A549 (cell line): ENCODE measurements around the gene DSG3. TPM values are rescaled to one million over a fixed set of nuclear protein-coding genes. Genes with fewer than 3 reads are reported as not detected.

Experiments used
- ATAC-seq, 2 experiments: fragments of 200-7000 bp in 1 of 2; fragments of >200 bp in 1 of 2; cut with Nextera tagmentation in 1 of 2; cut with Tn5 transposase in 1 of 2; 3 replicates each; pipeline versions ENCODE4 v1.8.0 to v1.9.1; 2018 to 2020; ENCODE audit warnings: mild to moderate bottlenecking in 1 of 2, moderate library complexity in 1 of 2
- CTCF ChIA-PET: fragments of 300-600 bp; sonication (Branson Sonifier 250); formaldehyde crosslinking; extraction: SDS; loops from one replicate; lab custom pipeline; 2021; ENCODE audit warnings: antibody characterized with exemption, inconsistent platforms; lab: Yijun Ruan, JAX
- POLR2A ChIA-PET: fragments of 350-600 bp; formaldehyde crosslinking; extraction: SDS; loops from one replicate; lab custom pipeline; 2021; ENCODE audit warnings: antibody characterized with exemption, inconsistent platforms; lab: Yijun Ruan, JAX
- DNase-seq, 2 experiments: peaks; one replicate each; pipeline versions ENCODE4 v3.0.0 to v3.0.0-alpha.2; 2011 to 2016; ENCODE audit warnings: low read depth in 1 of 2, low spot score in 1 of 2
- FAIRE-seq: peaks from 2 replicates; lab custom pipeline; 2011; peaks lifted over from hg19 to GRCh38; lab: Jason Lieb, UNC
- H3K27ac ChIP-seq, 2 experiments: fragments of >200 bp; sonication (Bioruptor Twin); formaldehyde crosslinking; 3 replicates each; pipeline ENCODE4 v1.5.1; 2016 to 2017
- H3K4me1 ChIP-seq: fragments of >200 bp; sonication (Bioruptor Twin); formaldehyde crosslinking; 3 replicates; pipeline ENCODE4 v1.6.1; 2016
- H3K4me2 ChIP-seq: fragments of >200 bp; sonication (Bioruptor Twin); formaldehyde crosslinking; 3 replicates; pipeline ENCODE4 v1.6.1; 2016
- H3K4me3 ChIP-seq: fragments of >200 bp; sonication (Bioruptor Twin); formaldehyde crosslinking; 3 replicates; pipeline ENCODE4 v1.5.1; 2016
- H3K9me3 ChIP-seq: fragments of >200 bp; sonication (Bioruptor Twin); formaldehyde crosslinking; 3 replicates; pipeline ENCODE4 v1.6.1; 2016
- CEBPB ChIP-seq, 2 experiments: fragments of >200 bp in 1 of 2; sonication (Bioruptor Twin) in 1 of 2; formaldehyde crosslinking in 1 of 2; IDR thresholded peaks; 2 replicates each; pipeline ENCODE4 v1.6.1; 2012 to 2016
- CHD4 ChIP-seq: fragments of 200-600 bp; sonication (generic); IDR thresholded peaks from 2 replicates; pipeline ENCODE4 v1.6.1; 2016; ENCODE audit warnings: antibody characterized with exemption, mild to moderate bottlenecking, borderline replicate concordance
- HDAC2 ChIP-seq: fragments of 200-600 bp; sonication (generic); IDR thresholded peaks from 2 replicates; pipeline ENCODE4 v1.6.1; 2016
- JUN ChIP-seq, 2 experiments: fragments of >200 bp; sonication (Bioruptor Twin); formaldehyde crosslinking; IDR thresholded peaks; 2 replicates in 1 of 2; 3 replicates in 1 of 2; pipeline ENCODE4 v1.6.1; 2016 to 2017
- KDM1A ChIP-seq: fragments of 200-600 bp; sonication (generic); IDR thresholded peaks from 2 replicates; pipeline ENCODE4 v1.6.1; 2016; ENCODE audit warnings: low read depth, mild to moderate bottlenecking
- MAFK ChIP-seq: fragments of 450-650 bp; IDR thresholded peaks from 2 replicates; pipeline ENCODE4 v1.6.1; 2014; ENCODE audit not compliant: partially characterized antibody
- MAZ ChIP-seq: fragments of 150-350 bp; IDR thresholded peaks from 2 replicates; pipeline ENCODE4 v1.6.1; 2014; ENCODE audit warnings: antibody characterized with exemption, low read depth, low read length, borderline replicate concordance
- NFE2L2 ChIP-seq: fragments of 150-350 bp; conservative IDR thresholded peaks from 2 replicates; pipeline ENCODE4 v1.6.1; 2014; ENCODE audit warnings: low read length
- NR3C1 ChIP-seq: fragments of >200 bp; sonication (Bioruptor Twin); formaldehyde crosslinking; IDR thresholded peaks from 3 replicates; pipeline ENCODE4 v1.6.1; 2017
- RCOR1 ChIP-seq: fragments of 150-350 bp; IDR thresholded peaks from 2 replicates; pipeline ENCODE4 v1.6.1; 2014; ENCODE audit warnings: antibody characterized with exemption, low read length, low read depth
- RFX5 ChIP-seq: fragments of 450-650 bp; IDR thresholded peaks from 2 replicates; pipeline ENCODE4 v1.7.1; 2014; ENCODE audit warnings: antibody characterized with exemption, mild to moderate bottlenecking, moderate library complexity
- RNF2 ChIP-seq: fragments of 200-600 bp; sonication (generic); IDR thresholded peaks from 2 replicates; pipeline ENCODE4 v1.6.1; 2016; ENCODE audit warnings: low read depth, mild to moderate bottlenecking, antibody characterized with exemption, moderate library complexity, borderline replicate concordance
- SREBF2 ChIP-seq: fragments of 450-650 bp; IDR thresholded peaks from 2 replicates; pipeline ENCODE4 v1.6.1; 2014; ENCODE audit warnings: mild to moderate bottlenecking, moderate library complexity
- TFCP2L1 ChIP-seq: fragments of 250-450 bp; sonication (Bioruptor Pico); IDR thresholded peaks from 2 replicates; pipeline ENCODE4 v1.5.0; 2021; ENCODE audit warnings: mild to moderate bottlenecking
- ZC3H11A ChIP-seq: fragments of 450-650 bp; IDR thresholded peaks from 2 replicates; pipeline ENCODE4 v1.6.1; 2014; ENCODE audit warnings: antibody characterized with exemption, mild to moderate bottlenecking
- ZFP36 ChIP-seq: fragments of 450-650 bp; IDR thresholded peaks from 2 replicates; pipeline ENCODE4 v1.6.1; 2014; ENCODE audit warnings: borderline replicate concordance; ENCODE audit not compliant: partially characterized antibody
- WGBS: methylation state at CpG from one replicate; pipeline ENCODE4 v1.1.6; 2017; ENCODE audit errors: missing lambda C conversion rate; 5-methylcytosine and 5-hydroxymethylcytosine counted together
- polyA plus RNA-seq, 4 experiments: library from polyadenylated mRNA; depleted of rRNA in 3 of 4; stranded (reverse); fragments of >200 nt; fragmentation: RNase III in 1 of 4; extraction: RNeasy Plus Mini Kit Qiagen cat#74134 plus additional on column Dnase treatment in 1 of 4; gene quantifications; 2 replicates in 3 of 4; 3 replicates in 1 of 4; pipeline ENCODE4 v1.2.3, GENCODE V29; 2011 to 2017
- TF ChIP-seq, protein P1 (sequence below): fragments of 450-650 bp; IDR thresholded peaks from 2 replicates; pipeline ENCODE4 v1.6.1; 2014; ENCODE audit warnings: antibody characterized with exemption
- TF ChIP-seq, protein P2 (sequence below): IDR thresholded peaks from 2 replicates; pipeline ENCODE4 v1.6.1; 2012
- TF ChIP-seq, protein P3 (sequence below): IDR thresholded peaks from 2 replicates; pipeline ENCODE4 v1.6.1; 2012
- TF ChIP-seq, protein P4 (sequence below): fragments of >200 bp; sonication (Bioruptor Twin); formaldehyde crosslinking; IDR thresholded peaks from 3 replicates; pipeline ENCODE4 v1.6.1; 2016
- TF ChIP-seq, protein P5 (sequence below): fragments of 150-350 bp; IDR thresholded peaks from 2 replicates; pipeline ENCODE4 v1.6.1; 2014; ENCODE audit warnings: low read depth, mild to moderate bottlenecking, low read length

DSG3 gene
- polyA plus RNA-seq, 2 of the 4 experiments (the other 2 are of a cell fraction) = 0.01 to 0.03 TPM

DNA sequence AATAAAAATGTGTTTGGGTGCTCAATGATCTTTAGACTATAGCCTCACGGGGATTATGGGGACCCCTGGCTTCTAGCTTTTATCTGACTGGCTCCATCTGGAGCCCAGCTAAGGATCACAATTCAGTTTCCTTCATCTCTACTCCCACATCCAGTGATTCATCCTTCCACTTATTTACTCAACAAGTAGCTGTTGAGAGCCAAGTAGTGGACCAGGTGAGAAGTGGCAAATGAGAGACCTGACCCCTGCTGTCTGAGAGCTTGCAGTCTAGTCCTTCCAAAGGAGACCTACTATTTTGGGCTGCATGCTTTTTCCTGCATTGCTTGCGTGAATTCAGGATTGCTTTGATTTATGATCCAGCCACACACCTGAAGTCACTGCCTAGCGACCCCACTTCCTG, 10.7 kb upstream of the DSG3 start (continued):
- TF ChIP-seq TFCP2L1 (CRISPR knock-in tag) = no peak
- no peak for TF ChIP-seq NFE2L2

DNA sequence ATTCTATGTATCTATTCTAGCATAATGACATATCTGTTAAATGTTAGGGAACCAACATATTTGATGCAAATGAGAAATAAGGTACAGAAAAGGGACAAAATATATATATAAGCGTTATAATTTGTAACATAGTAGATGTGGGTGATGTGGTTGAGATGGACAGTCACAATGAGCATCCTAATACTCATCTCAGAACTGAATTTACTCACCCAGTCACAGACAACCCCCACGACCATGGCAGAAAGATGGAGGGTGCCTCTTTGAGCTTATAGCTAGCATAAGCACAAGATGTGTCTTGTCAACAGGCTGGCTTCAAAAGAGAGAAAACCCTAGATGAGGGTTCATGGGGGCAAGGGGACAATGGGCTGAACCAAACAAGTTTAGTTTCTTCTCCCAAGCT, 9.1 kb upstream of the DSG3 start:
- ChIA-PET CTCF (interaction anchor here (2.2 kb wide), 1 partner anchor 14 kb away, joined by 7 read pairs; no protein-coding TSS in a partner anchor), POLR2A (no interaction called here)
- no peaks in the 10 kb centered on the region for H3K9me3 ChIP-seq

DNA sequence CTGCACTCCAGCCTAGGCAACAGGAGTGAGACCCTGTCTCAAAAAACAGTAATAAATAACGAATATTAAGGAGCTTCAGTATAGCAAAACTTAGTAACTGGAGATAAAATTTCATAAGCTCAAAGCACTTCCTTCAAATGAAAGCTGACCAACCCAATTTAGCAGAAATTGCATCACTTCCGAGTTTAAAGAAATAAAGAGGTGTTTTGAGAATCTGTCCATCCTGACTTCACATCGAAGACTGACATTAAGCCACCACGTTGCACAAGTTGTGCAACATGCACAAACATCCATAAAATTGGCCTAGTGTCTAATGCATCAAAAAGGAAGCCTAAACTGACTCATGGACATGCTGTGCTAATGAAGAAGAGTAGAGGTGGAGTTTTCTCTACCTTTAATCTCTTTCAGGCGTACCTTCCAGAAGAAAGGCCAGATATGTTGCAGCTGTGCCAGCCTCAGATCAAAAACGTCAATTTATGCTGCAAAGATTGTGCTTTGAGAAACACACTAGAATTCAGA, 7.7 kb upstream of the DSG3 start:
- H3K4me2 ChIP-seq = no peak overlapping the region
- H3K27ac ChIP-seq = no peak overlapping the region
- TF ChIP-seq ZFP36 (no peak), SREBF2 (no peak), HDAC2 (no peak), RCOR1 (no peak)
- TF ChIP-seq, protein P1, sequence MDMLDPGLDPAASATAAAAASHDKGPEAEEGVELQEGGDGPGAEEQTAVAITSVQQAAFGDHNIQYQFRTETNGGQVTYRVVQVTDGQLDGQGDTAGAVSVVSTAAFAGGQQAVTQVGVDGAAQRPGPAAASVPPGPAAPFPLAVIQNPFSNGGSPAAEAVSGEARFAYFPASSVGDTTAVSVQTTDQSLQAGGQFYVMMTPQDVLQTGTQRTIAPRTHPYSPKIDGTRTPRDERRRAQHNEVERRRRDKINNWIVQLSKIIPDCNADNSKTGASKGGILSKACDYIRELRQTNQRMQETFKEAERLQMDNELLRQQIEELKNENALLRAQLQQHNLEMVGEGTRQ = no peak
- TF ChIP-seq, protein P2, sequence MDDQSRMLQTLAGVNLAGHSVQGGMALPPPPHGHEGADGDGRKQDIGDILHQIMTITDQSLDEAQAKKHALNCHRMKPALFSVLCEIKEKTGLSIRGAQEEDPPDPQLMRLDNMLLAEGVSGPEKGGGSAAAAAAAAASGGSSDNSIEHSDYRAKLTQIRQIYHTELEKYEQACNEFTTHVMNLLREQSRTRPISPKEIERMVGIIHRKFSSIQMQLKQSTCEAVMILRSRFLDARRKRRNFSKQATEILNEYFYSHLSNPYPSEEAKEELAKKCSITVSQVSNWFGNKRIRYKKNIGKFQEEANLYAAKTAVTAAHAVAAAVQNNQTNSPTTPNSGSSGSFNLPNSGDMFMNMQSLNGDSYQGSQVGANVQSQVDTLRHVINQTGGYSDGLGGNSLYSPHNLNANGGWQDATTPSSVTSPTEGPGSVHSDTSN = no peak
- WGBS = 63% methylated on average over 6 of the region's 6 CpGs
- H3K4me1 ChIP-seq = no peaks in the 10 kb centered on the region
- H3K9me3 ChIP-seq = no peaks in the 10 kb centered on the region
- DNase-seq = no peak
- ChIA-PET POLR2A (no interaction called here), CTCF (interaction anchor here (0.7 to 0.8 kb wide), 2 partner anchors 13 to 15 kb away, joined by 3 to 4 read pairs; no protein-coding TSS in a partner anchor)
- no peak for FAIRE-seq
- no peak for ATAC-seq
- H3K4me3 ChIP-seq = no peak overlapping the region

More for the DNA sequence above, 9.1 kb upstream of the DSG3 start:
- H3K4me1 ChIP-seq = no peaks in the 10 kb centered on the region
- DNase-seq = no peak
- no peak for FAIRE-seq
- no peak overlapping the region for H3K27ac ChIP-seq
- 16% methylated on average over 2 of the region's 2 CpGs for WGBS
- H3K4me3 ChIP-seq = no peak overlapping the region
- no peak for ATAC-seq
- H3K4me2 ChIP-seq = no peak overlapping the region
- no peak for TF ChIP-seq MAZ
- no peak for TF ChIP-seq JUN (IDR thresholded peaks at IDR 0.05)

DNA sequence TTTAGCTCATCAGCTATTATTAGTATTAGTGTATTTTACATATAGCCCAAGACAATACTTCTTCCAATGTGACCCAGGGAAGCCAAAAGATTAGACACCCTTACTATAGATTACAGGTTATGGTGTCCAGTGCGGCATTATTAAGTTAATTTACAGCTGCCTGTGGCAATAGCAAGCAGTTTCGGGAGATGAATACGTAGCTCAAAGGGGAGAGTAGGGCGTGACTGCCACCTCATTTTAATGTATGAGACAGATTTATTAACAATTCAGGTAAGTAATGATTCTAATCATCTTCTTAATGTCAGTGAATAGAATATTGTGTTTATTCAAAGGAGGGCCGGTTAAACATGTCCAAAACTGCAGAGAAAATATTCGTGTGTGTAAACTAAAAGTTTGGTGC, 6.8 kb upstream of the DSG3 start:
- DNase-seq = no peak

More for the DNA sequence above, 6.8 kb upstream of the DSG3 start:
- 79% methylated on average over 6 of the region's 6 CpGs for WGBS
- Histone ChIP-seq H3K9me3 (no peaks in the 10 kb centered on the region), H3K27ac (no peak overlapping the region), H3K4me1 (no peaks in the 10 kb centered on the region), H3K4me3 (no peak overlapping the region), H3K4me2 (no peak overlapping the region)
- ChIA-PET CTCF (interaction anchor here (0.8 to 0.9 kb wide), 2 partner anchors 16 to 68 kb away, joined by 3 to 4 read pairs; no protein-coding TSS in a partner anchor), POLR2A (no interaction called here)
- TF ChIP-seq KDM1A (no peak), NR3C1 (no peak), RNF2 (no peak), MAZ (no peak), CEBPB (IDR thresholded peaks at IDR 0.05) (no peak), RFX5 (no peak), HDAC2 (no peak), RCOR1 (no peak), CHD4 (no peak), NFE2L2 (no peak), MAFK (no peak), ZC3H11A (no peak)
- TF ChIP-seq, protein P3, sequence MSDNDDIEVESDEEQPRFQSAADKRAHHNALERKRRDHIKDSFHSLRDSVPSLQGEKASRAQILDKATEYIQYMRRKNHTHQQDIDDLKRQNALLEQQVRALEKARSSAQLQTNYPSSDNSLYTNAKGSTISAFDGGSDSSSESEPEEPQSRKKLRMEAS = no peak
- TF ChIP-seq, protein P4, sequence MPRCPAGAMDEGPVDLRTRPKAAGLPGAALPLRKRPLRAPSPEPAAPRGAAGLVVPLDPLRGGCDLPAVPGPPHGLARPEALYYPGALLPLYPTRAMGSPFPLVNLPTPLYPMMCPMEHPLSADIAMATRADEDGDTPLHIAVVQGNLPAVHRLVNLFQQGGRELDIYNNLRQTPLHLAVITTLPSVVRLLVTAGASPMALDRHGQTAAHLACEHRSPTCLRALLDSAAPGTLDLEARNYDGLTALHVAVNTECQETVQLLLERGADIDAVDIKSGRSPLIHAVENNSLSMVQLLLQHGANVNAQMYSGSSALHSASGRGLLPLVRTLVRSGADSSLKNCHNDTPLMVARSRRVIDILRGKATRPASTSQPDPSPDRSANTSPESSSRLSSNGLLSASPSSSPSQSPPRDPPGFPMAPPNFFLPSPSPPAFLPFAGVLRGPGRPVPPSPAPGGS = no peak
- TF ChIP-seq, protein P5, sequence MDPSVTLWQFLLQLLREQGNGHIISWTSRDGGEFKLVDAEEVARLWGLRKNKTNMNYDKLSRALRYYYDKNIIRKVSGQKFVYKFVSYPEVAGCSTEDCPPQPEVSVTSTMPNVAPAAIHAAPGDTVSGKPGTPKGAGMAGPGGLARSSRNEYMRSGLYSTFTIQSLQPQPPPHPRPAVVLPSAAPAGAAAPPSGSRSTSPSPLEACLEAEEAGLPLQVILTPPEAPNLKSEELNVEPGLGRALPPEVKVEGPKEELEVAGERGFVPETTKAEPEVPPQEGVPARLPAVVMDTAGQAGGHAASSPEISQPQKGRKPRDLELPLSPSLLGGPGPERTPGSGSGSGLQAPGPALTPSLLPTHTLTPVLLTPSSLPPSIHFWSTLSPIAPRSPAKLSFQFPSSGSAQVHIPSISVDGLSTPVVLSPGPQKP = no peak
- FAIRE-seq (no peak), ATAC-seq (no peak)
